ENCODE data around the gene DDX5. TPM values are rescaled to one million over a fixed set of nuclear protein-coding genes. Genes with fewer than 3 reads are reported as not detected.

The DDX5 gene

Small RNA genes within 50 kb of the gene (small RNA-seq; reads per million reads assigned to genes)
- not detected for gene ATP5MFP4 (ENCODE audit: low read depth)
